CD4-positive, alpha-beta T cell treated with Interleukin-12 subunit alpha and Interleukin-12 subunit beta, for 1 hour (primary cell): ENCODE data around the gene ITGAD.

Experiments used
- DNase-seq: peaks from one replicate; pipeline ENCODE4 v3.0.0-alpha.2; 2020

ITGAD gene

GRCh38 chr16:31461201-31461920 lies 68.2 kb downstream of the ITGAD start:
- DNase-seq, result no peak

GRCh38 chr16:31461921-31462804 lies 69.0 kb downstream of the ITGAD start:
- no peak for DNase-seq

DNA sequence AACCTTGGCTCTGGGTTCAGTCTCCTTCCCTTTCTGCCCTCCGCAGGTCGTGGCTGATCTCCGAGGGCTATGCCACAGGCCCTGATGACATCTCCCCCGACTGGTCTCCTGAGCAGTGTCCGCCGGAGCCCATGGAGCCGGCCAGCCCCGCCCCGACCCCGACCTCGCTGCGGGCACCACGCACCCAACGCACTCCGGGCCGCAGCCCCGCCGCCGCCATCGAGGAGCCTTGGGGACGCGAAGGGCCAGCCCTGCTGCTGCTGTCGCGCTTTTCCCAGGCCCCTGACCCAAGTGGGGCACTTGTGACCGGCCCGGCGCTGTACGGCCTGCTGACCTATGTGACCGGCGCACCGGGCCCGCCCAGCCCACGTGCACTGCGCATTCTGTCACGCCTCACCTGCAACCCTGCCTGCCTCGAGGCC lies 71.2 kb downstream of the ITGAD start:
- no peak for DNase-seq

GRCh38 chr16:31464781-31465260 lies 71.7 kb downstream of the ITGAD start:
- DNase-seq, result no peak

DNA sequence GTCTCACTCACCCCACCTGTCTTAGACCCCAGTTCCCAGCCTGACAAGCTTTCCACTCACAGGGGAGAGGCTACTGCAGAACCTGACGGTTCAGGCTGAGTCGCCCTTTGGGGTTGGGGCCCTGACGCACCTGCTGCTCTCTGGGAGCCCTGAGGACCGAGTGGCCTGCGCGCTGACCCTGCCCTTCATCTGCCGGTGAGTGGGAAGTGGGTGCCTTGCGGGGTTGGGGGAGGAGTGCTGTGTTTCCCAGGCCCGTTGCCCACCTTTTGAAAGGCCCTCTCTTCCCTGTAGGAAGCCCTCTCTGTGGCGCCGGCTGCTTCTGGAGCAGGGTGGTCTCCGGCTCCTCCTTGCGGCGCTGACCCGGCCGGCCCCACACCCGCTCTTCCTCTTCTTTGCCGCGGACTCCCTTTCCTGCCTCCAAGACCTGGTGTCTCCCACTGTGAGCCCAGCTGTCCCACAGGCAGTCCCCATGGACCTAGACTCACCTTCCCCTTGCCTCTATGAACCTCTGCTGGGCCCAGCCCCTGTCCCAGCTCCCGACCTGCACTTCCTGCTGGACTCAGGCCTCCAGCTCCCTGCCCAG lies 72.7 kb downstream of the ITGAD start:
- no peak for DNase-seq

- no peak for DNase-seq
These were observed 73.3 kb downstream of the ITGAD start for GRCh38 chr16:31466381-31466841.

- DNase-seq, result peak; percentile 29
These were observed 74.1 kb downstream of the ITGAD start for GRCh38 chr16:31467151-31467773.

DNA sequence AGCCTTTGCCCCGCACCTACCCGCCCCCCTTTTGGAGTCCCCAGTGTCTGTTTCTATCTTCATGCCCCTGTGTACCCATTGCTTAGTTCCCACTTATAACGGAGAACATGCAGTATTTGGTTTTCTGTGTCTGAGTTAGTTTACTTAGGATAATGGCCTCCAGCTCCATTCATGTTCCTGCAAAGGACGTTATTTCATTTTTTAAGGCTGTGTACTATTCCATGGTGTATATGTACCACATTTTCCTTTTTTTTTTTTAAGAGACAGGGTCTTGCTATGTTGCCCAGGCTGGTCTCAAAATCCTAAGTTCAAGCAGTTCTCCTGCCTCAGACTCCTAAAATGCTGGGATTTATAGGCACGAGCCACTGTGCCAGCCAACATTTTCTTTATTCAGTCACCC lies 74.7 kb downstream of the ITGAD start:
- DNase-seq, result no peak

DNA sequence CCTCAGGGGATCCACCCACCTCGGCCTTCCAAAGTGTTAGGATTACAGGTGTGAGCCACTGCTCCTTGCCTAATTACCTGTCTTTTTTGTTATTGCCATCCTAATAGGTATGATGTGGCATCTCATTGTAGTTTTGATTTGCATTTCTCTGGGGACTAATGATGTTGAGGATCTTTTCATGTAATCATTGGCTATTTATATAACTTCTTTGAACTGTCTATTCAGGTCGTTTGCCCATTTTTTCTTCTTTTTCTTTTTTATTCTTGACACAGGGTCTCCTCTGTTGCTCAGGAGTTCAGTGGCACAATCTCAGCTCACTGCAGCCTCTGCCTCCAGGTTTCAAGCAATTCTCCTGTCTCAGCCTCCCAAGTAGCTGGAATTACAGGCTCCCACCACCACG lies 77.5 kb downstream of the ITGAD start:
- DNase-seq, result no peak

DNA sequence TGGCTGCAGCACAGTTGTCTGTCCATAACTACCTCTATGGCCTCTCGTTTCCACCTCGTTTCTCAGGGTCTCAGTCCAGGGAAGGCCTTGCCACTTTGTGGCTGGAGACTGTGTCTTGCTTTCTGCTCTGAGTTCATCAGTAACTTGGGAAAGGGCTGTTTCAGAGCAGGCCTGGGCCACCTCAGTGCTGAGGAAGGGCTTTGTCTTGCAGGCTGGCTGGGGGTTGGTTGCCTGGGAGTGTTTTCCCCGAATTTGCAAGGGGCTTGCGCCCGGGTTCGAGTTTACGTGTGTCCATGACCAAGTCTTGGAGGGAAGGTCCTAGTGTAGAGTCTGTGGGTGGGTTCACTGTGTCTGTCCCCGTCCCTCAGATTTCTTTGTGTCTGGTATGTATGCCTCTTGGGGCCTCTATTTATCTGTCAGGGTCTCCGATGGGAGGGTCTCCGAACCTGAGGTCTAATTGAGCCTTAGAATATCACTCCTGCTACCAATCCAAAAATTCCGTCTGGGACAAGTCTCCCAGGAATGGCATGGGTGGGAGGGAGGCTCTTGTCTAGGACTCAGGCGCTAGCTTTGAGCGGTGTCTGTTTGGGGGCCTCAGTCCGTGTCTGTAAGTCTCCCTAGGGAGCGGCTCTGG lies 78.2 kb downstream of the ITGAD start:
- DNase-seq, result no peak

DNA sequence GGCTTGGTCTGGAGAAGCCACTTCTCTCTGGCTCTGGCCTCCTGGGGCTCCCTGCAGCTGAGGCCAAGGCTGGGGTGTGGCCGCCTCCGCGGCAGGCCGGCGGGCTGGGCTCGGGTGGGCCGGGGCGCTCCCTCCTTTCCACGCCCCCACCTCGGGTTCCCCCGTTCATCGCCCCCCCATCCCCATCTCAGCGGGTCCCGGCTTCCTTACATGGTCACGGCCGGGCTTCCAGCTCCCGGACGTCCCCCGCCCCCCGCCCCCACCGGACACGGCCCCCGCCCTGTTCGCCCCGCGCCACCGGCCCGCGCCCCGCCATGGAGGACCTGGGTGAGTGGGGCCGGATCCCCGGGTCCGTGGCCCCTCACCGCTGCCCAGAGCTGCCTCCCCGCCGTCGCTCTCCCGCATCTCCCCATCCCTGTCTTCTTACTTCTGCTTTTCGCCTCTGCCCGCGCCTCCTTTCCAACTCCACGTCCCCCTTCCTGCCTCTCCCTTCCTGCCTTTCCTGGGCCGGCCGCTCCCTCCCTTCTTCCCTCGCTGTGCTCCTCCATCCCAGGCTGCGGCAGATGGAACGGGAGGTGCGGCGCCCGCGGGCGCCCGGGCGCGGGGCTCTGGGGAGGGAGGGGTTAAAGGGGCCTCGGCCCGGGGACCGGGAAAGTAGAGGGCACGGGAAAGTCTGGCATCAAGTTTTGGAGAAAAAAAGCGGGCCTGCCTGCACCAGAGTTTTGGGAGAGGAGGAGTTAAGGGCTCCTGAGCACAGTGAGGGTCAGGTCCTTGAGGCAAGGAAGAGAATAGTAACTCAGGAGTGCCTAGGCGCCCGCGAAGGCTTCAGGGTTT lies 79.0 kb downstream of the ITGAD start, which contains the start of gene TGFB1I1:
TGFB1I1 (plus strand) TSS at position 278 of the 834 bp plus-strand sequence; CDS start at position 315, 37 bp downstream.
- DNase-seq, result no peak

GRCh38 chr16:31472709-31473203 lies 79.6 kb downstream of the ITGAD start:
- peak; percentile 61 for DNase-seq

DNA sequence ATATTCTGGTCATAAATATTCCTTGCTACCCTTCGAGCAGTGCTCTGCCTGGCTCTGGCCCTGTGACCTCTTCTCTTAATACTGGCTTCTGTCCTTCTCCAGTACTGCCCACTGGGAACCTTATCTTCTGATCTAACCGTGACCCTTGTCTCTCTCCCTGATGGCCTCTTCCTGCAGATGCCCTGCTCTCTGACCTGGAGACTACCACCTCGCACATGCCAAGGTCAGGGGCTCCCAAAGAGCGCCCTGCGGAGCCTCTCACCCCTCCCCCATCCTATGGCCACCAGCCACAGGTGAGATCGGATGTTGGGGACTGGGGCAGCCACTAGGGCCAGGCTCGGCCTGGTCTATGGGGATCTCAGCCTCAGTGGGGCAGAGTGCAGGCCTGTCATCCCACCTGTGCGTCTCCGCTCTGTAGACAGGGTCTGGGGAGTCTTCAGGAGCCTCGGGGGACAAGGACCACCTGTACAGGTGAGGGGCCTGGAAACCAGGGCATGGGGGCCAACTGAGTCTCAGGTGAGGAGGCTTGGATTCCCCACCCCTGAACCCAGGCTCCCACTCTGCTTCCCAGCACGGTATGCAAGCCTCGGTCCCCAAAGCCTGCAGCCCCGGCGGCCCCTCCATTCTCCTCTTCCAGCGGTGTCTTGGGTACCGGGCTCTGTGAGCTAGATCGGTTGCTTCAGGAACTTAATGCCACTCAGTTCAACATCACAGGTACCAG lies 80.3 kb downstream of the ITGAD start:
- no peak for DNase-seq

- no peak for DNase-seq
These were observed 81.1 kb downstream of the ITGAD start for GRCh38 chr16:31474173-31474714.

DNA sequence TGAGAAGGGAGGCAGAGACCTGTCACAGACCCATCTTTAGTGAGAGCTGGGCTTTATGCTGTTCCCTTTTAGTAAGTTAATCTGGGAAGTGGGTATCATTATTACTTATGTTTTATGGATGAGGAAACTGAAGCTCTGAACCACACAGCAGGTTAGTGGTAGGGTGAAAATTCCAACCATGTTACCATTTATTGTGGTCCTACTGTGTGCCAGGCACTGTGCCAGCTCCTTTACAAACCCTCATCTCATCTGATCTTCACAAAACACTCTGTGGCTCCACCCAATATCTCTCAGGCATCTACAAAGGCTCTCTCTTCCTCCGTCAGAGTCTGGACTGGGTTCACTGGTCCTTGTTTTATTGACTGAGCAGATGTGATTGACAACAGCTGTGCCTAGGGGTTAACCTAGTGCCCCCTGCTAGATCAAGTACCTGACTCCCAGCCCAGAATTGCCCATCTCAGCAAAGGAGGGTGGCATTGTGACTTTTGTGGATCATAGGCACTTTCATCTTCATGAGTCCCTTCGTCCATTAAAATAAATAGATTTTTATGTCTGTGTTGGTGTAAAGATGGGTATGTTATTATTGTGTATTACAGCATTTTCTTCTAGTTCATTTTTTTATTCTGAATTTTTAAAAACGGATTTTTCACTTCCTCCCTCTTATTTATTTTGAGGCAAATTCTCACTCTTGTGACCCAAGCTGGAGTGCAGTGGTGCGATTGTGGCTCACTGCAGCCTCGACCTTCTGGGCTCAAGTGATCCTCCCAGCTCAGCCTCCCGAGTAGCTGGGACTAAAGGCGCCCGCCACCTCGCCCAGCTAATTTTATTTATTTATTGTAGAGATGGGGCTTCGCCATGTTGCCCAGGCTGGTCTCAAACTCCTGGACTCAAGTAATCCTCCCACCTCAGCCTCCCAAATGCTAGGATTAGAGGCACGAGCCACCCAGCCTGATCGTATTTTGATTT lies 81.9 kb downstream of the ITGAD start:
- no peak for DNase-seq

- peak; percentile 34 for DNase-seq
These were observed 82.8 kb downstream of the ITGAD start for GRCh38 chr16:31475946-31476302.
